Mesenchymal stem cell (in vitro differentiated cells and primary cell): ENCODE data around the gene SLC4A1AP.
A peak's percentile ranks its signal among the peaks of the same experiment; 100 is the strongest.
"Not testable (repeated sequence)": the region's sequence is repeated elsewhere in the genome, so short reads cannot be mapped to it uniquely, and the experiment has no call there.

Source experiments
- DNase-seq: peaks from one replicate; pipeline ENCODE4 v3.0.0-alpha.2; 2013
- H2AFZ ChIP-seq: one replicate; pipeline ENCODE4 v1.6.1; 2013; ENCODE audit warnings: low read depth, mild to moderate bottlenecking, control low read depth, inconsistent platforms, low read length, moderate library complexity
- H2AK5ac ChIP-seq: 2 replicates; pipeline ENCODE4 v1.6.1; 2013; ENCODE audit warnings: low read length, moderate library complexity, mild to moderate bottlenecking, inconsistent platforms; ENCODE audit not compliant: severe bottlenecking
- H2BK120ac ChIP-seq: one replicate; pipeline ENCODE4 v1.6.1; 2013; ENCODE audit warnings: low read depth, mild to moderate bottlenecking, inconsistent platforms, low read length, moderate library complexity
- H2BK12ac ChIP-seq, 2 experiments: one replicate each; pipeline ENCODE4 v1.6.1; 2013; ENCODE audit warnings: inconsistent platforms in 2 of 2, low read length in 2 of 2, mild to moderate bottlenecking in 2 of 2, moderate library complexity in 2 of 2, control low read depth in 1 of 2
- H2BK15ac ChIP-seq: one replicate; pipeline ENCODE4 v1.6.1; 2013; ENCODE audit warnings: mild to moderate bottlenecking, low read depth, inconsistent platforms; ENCODE audit not compliant: poor library complexity, severe bottlenecking
- H2BK5ac ChIP-seq: 2 replicates; pipeline ENCODE4 v1.6.1; 2013; ENCODE audit warnings: low read depth, mild to moderate bottlenecking, low read length, control low read depth, inconsistent platforms; ENCODE audit not compliant: poor library complexity, severe bottlenecking
- H3K14ac ChIP-seq, 2 experiments: one replicate each; pipeline ENCODE4 v1.6.1; 2013; ENCODE audit warnings: inconsistent platforms in 2 of 2, low read length in 2 of 2, control low read depth in 1 of 2, mild to moderate bottlenecking in 1 of 2, moderate library complexity in 1 of 2
- H3K18ac ChIP-seq, 2 experiments: one replicate each; pipeline ENCODE4 v1.6.1; 2013; ENCODE audit warnings: inconsistent platforms in 2 of 2, low read length in 2 of 2, control low read depth in 1 of 2, low read depth in 1 of 2, mild to moderate bottlenecking in 1 of 2
- H3K23ac ChIP-seq, 2 experiments: one replicate each; pipeline ENCODE4 v1.6.1; 2013; ENCODE audit warnings: inconsistent platforms in 2 of 2, low read length in 2 of 2, mild to moderate bottlenecking in 2 of 2, moderate library complexity in 2 of 2, control low read depth in 1 of 2
- H3K27ac ChIP-seq: 2 replicates; pipeline ENCODE4 v1.5.1; 2013; ENCODE audit warnings: mild to moderate bottlenecking, moderate library complexity, low read length, control low read depth, inconsistent platforms; ENCODE audit not compliant: poor library complexity, severe bottlenecking
- H3K27me3 ChIP-seq, 2 experiments: 2 replicates each; pipeline versions ENCODE4 v1.6.1 to v1.7.0; 2013; ENCODE audit warnings: low read length in 2 of 2, mild to moderate bottlenecking in 2 of 2, moderate library complexity in 2 of 2, control low read depth in 1 of 2, inconsistent platforms in 1 of 2; ENCODE audit not compliant: control insufficient read depth in 1 of 2, insufficient read depth in 1 of 2
- H3K36me3 ChIP-seq, 2 experiments: 2 replicates each; pipeline versions ENCODE4 v1.6.1 to v1.7.0; 2013; ENCODE audit warnings: low read length in 2 of 2, control low read depth in 1 of 2, inconsistent platforms in 1 of 2, low read depth in 1 of 2, mild to moderate bottlenecking in 1 of 2; ENCODE audit not compliant: insufficient read depth in 2 of 2, control insufficient read depth in 1 of 2
- H3K4ac ChIP-seq, 2 experiments: one replicate each; pipeline ENCODE4 v1.6.1; 2013; ENCODE audit warnings: inconsistent platforms in 2 of 2, low read length in 2 of 2, mild to moderate bottlenecking in 2 of 2, moderate library complexity in 2 of 2, control low read depth in 1 of 2, low read depth in 1 of 2
- H3K4me1 ChIP-seq: 2 replicates; pipeline ENCODE4 v1.6.1; 2013; ENCODE audit warnings: low read depth, low read length, control low read depth; ENCODE audit not compliant: control insufficient read depth, insufficient read depth
- H3K4me2 ChIP-seq: 2 replicates; pipeline ENCODE4 v1.6.1; 2013; ENCODE audit warnings: low read length, mild to moderate bottlenecking, inconsistent platforms; ENCODE audit not compliant: poor library complexity, severe bottlenecking
- H3K4me3 ChIP-seq, 2 experiments: 2 replicates each; pipeline versions ENCODE4 v1.5.1 to v1.7.0; 2013; ENCODE audit warnings: low read length in 2 of 2, mild to moderate bottlenecking in 2 of 2, control low read depth in 1 of 2, low read depth in 1 of 2; ENCODE audit not compliant: insufficient read depth in 1 of 2
- H3K79me1 ChIP-seq: replicated peaks from 2 replicates; pipeline ENCODE4 v1.6.1; 2013; ENCODE audit warnings: mild to moderate bottlenecking, control low read depth, low read length, inconsistent platforms; ENCODE audit not compliant: poor library complexity, severe bottlenecking
- H3K9ac ChIP-seq: 2 replicates; pipeline ENCODE4 v1.7.0; 2013; ENCODE audit warnings: mild to moderate bottlenecking, low read length, moderate library complexity
- H3K9me3 ChIP-seq: 2 replicates; pipeline ENCODE4 v1.7.0; 2013; ENCODE audit warnings: mild to moderate bottlenecking, low read length; ENCODE audit not compliant: control insufficient read depth
- H4K8ac ChIP-seq: one replicate; pipeline ENCODE4 v1.6.1; 2013; ENCODE audit warnings: inconsistent platforms, mild to moderate bottlenecking, low read length, moderate library complexity
- H4K91ac ChIP-seq: one replicate; pipeline ENCODE4 v1.6.1; 2013; ENCODE audit warnings: mild to moderate bottlenecking, low read length, inconsistent platforms
- WGBS: methylation state at CpG from one replicate; pipeline ENCODE4 v1.1.7; 2013; ENCODE audit warnings: mixed read lengths; 5-methylcytosine and 5-hydroxymethylcytosine counted together

The SLC4A1AP gene

GRCh38 chr2:27630257-27630656 lies 33.4 kb upstream of the SLC4A1AP start:
- H4K8ac ChIP-seq, H3K4me3 ChIP-seq, H3K27me3 ChIP-seq, H3K18ac ChIP-seq, H3K23ac ChIP-seq, DNase-seq, H2AFZ ChIP-seq, H2AK5ac ChIP-seq, H2BK12ac ChIP-seq, H3K27ac ChIP-seq, H3K9me3 ChIP-seq, H2BK15ac ChIP-seq, H3K14ac ChIP-seq, H4K91ac ChIP-seq, H3K4me2 ChIP-seq, H3K4me1 ChIP-seq, H2BK120ac ChIP-seq, H3K4ac ChIP-seq, H2BK5ac ChIP-seq, H3K9ac ChIP-seq: not testable (repeated sequence)
- WGBS: 93% methylated on average over 2 of the region's 2 CpGs
- H3K79me1 ChIP-seq: peaks cover 16% of the 10 kb centered on the region
- H3K36me3 ChIP-seq: peaks cover 7 to 50% of the 10 kb centered on the region in 2 experiments

GRCh38 chr2:27634291-27634690 lies 29.4 kb upstream of the SLC4A1AP start:
- H3K4me2 ChIP-seq: no peak overlapping the region
- H3K79me1 ChIP-seq: peaks cover 20% of the 10 kb centered on the region
- no peaks in the 10 kb centered on the region for H3K9me3 ChIP-seq
- H2BK15ac ChIP-seq: no peak overlapping the region
- H3K18ac ChIP-seq: no peak overlapping the region
- H3K36me3 ChIP-seq: peaks cover 22 to 76% of the 10 kb centered on the region in 2 experiments
- no peak overlapping the region for H4K8ac ChIP-seq
- no peak overlapping the region for H4K91ac ChIP-seq
- no peak overlapping the region for H3K4me3 ChIP-seq
- no peak overlapping the region for H2BK12ac ChIP-seq
- H2BK5ac ChIP-seq: no peak overlapping the region
- H3K14ac ChIP-seq: no peak overlapping the region
- no peak overlapping the region for H3K23ac ChIP-seq
- DNase-seq: no peak
- H2AK5ac ChIP-seq: no peak overlapping the region
- peaks cover 8% of the 10 kb centered on the region for H3K4me1 ChIP-seq
- H3K9ac ChIP-seq: no peak overlapping the region
- no peak overlapping the region for H3K4ac ChIP-seq
- no peak overlapping the region for H3K27ac ChIP-seq
- WGBS: 100% methylated on average over 1 of the region's 2 CpGs
- H2AFZ ChIP-seq: no peak overlapping the region
- H2BK120ac ChIP-seq: no peak overlapping the region
- no peaks in the 10 kb centered on the region for H3K27me3 ChIP-seq

GRCh38 chr2:27636766-27637165 lies 26.9 kb upstream of the SLC4A1AP start:
- no peak overlapping the region for H4K91ac ChIP-seq
- WGBS: 91% methylated on average over 5 of the region's 5 CpGs
- H3K14ac ChIP-seq: no peak overlapping the region
- no peaks in the 10 kb centered on the region for H3K27me3 ChIP-seq
- no peak overlapping the region for H3K4me2 ChIP-seq
- H2BK12ac ChIP-seq: no peak overlapping the region
- peaks cover 33 to 87% of the 10 kb centered on the region in 2 experiments for H3K36me3 ChIP-seq
- no peak overlapping the region for H2BK120ac ChIP-seq
- H3K9ac ChIP-seq: no peak overlapping the region
- no peak overlapping the region for H2AFZ ChIP-seq
- H3K4ac ChIP-seq: no peak overlapping the region
- H2AK5ac ChIP-seq: no peak overlapping the region
- H3K79me1 ChIP-seq: peaks cover 22% of the 10 kb centered on the region
- no peak overlapping the region for H3K27ac ChIP-seq
- no peak overlapping the region for H2BK15ac ChIP-seq
- no peak overlapping the region for H3K18ac ChIP-seq
- no peak overlapping the region for H4K8ac ChIP-seq
- no peak overlapping the region for H2BK5ac ChIP-seq
- H3K9me3 ChIP-seq: no peaks in the 10 kb centered on the region
- H3K23ac ChIP-seq: no peak overlapping the region
- H3K4me1 ChIP-seq: peaks cover 2% of the 10 kb centered on the region
- DNase-seq: no peak
- no peak overlapping the region for H3K4me3 ChIP-seq

- Histone ChIP-seq H3K27ac (no peak overlapping the region), H4K91ac (no peak overlapping the region), H3K4ac (no peak overlapping the region), H4K8ac (no peak overlapping the region), H3K18ac (no peak overlapping the region), H3K4me3 (no peak overlapping the region), H2BK15ac (no peak overlapping the region), H3K79me1 (peaks cover 22% of the 10 kb centered on the region), H3K27me3 (no peaks in the 10 kb centered on the region), H3K14ac (no peak overlapping the region), H2BK5ac (no peak overlapping the region), H3K4me1 (peaks cover 2% of the 10 kb centered on the region), H2AFZ (no peak overlapping the region), H3K9ac (peak overlapping the region; percentile 46), H3K9me3 (no peaks in the 10 kb centered on the region), H2BK12ac (no peak overlapping the region), H3K23ac (no peak overlapping the region), H2BK120ac (no peak overlapping the region), H3K36me3 (peaks cover 33 to 83% of the 10 kb centered on the region in 2 experiments), H3K4me2 (no peak overlapping the region), H2AK5ac (no peak overlapping the region)
- no peak for DNase-seq
- 70% methylated on average over 2 of the region's 3 CpGs for WGBS
Measured at GRCh38 chr2:27638037-27638637, 25.6 kb upstream of the SLC4A1AP start.
